WTC11 (cell line): ENCODE measurements around the gene SFT2D1. TPM values are rescaled to one million over a fixed set of nuclear protein-coding genes. Genes with fewer than 3 reads are reported as not detected.
A peak's percentile ranks its signal among the peaks of the same experiment; 100 is the strongest.

Source experiments
- ATAC-seq: fragments of 200-7000 bp; cut with Tn5 transposase; 2 replicates; pipeline ENCODE4 v1.10.0; 2021; ENCODE audit warnings: mild to moderate bottlenecking, moderate library complexity
- CTCF ChIA-PET: fragments of 300-600 bp; sonication (Branson Sonifier 250); formaldehyde crosslinking; loops from one replicate; lab custom pipeline; 2021; ENCODE audit warnings: antibody characterized with exemption; lab: Charles Lee
- POLR2A ChIA-PET: fragments of 350-600 bp; sonication (Branson Sonifier 250); formaldehyde crosslinking; loops from one replicate; lab custom pipeline; 2021; ENCODE audit warnings: antibody characterized with exemption; lab: Charles Lee
- DNase-seq: peaks from one replicate; pipeline ENCODE4 v3.0.0; 2021; ENCODE audit warnings: low spot score
- H3K27ac Mint-ChIP-seq: 2 replicates; pipeline ENCODE4 v1.8.0; 2021; ENCODE audit warnings: mixed read lengths
- H3K27me3 Mint-ChIP-seq: 2 replicates; pipeline ENCODE4 v1.8.0; 2021; ENCODE audit warnings: low read depth, mild to moderate bottlenecking, moderate library complexity, mixed read lengths
- H3K36me3 Mint-ChIP-seq: 2 replicates; pipeline ENCODE4 v1.8.0; 2021; ENCODE audit warnings: mixed read lengths
- H3K4me1 Mint-ChIP-seq: 2 replicates; pipeline ENCODE4 v1.8.0; 2022; ENCODE audit warnings: mixed read lengths
- H3K4me3 Mint-ChIP-seq: 2 replicates; pipeline ENCODE4 v1.8.0; 2021; ENCODE audit warnings: mild to moderate bottlenecking, moderate library complexity, mixed read lengths
- H3K9me3 Mint-ChIP-seq: 2 replicates; pipeline ENCODE4 v1.8.0; 2021; ENCODE audit warnings: mixed read lengths
- ARID4B ChIP-seq: sonication (generic); formaldehyde crosslinking; IDR thresholded peaks from 2 replicates; pipeline ENCODE4 v1.8.0; 2023; ENCODE audit warnings: missing genetic modification reagents, mild to moderate bottlenecking, borderline replicate concordance
- ATF6 ChIP-seq: sonication (generic); formaldehyde crosslinking; IDR thresholded peaks from 2 replicates; pipeline ENCODE4 v1.8.1; 2023; ENCODE audit warnings: mild to moderate bottlenecking, missing genetic modification reagents
- E2F5 ChIP-seq: sonication (generic); formaldehyde crosslinking; IDR thresholded peaks from 2 replicates; pipeline ENCODE4 v1.8.1; 2022; ENCODE audit warnings: mild to moderate bottlenecking, moderate library complexity, missing genetic modification reagents
- ELF4 ChIP-seq: sonication (generic); formaldehyde crosslinking; IDR thresholded peaks from 2 replicates; pipeline ENCODE4 v1.8.1; 2022; ENCODE audit warnings: low read depth, mild to moderate bottlenecking, moderate library complexity, missing genetic modification reagents
- FOXP1 ChIP-seq: sonication (generic); formaldehyde crosslinking; IDR thresholded peaks from 2 replicates; pipeline ENCODE4 v1.8.0; 2022; ENCODE audit warnings: missing genetic modification reagents, mild to moderate bottlenecking, moderate library complexity, borderline replicate concordance
- GRHL2 ChIP-seq: fragments of 250-450 bp; sonication (Bioruptor Pico); IDR thresholded peaks from 2 replicates; pipeline ENCODE4 v1.8.0; 2022; ENCODE audit warnings: mild to moderate bottlenecking, moderate library complexity; ENCODE audit not compliant: insufficient replicate concordance, severe bottlenecking
- HMGA2 ChIP-seq: fragments of 250-450 bp; sonication (Bioruptor Pico); IDR thresholded peaks from 2 replicates; pipeline ENCODE4 v1.4.0; 2021; ENCODE audit warnings: mild to moderate bottlenecking, moderate library complexity
- JAZF1 ChIP-seq: fragments of 250-450 bp; sonication (Bioruptor Pico); IDR thresholded peaks from 2 replicates; pipeline ENCODE4 v1.9.0; 2021; ENCODE audit warnings: moderate library complexity, mild to moderate bottlenecking, inconsistent platforms
- KAT7 ChIP-seq: sonication (generic); formaldehyde crosslinking; IDR thresholded peaks from 2 replicates; pipeline ENCODE4 v1.8.1; 2023; ENCODE audit warnings: missing genetic modification reagents, mild to moderate bottlenecking, borderline replicate concordance
- MAX ChIP-seq: sonication (generic); formaldehyde crosslinking; IDR thresholded peaks from 2 replicates; pipeline ENCODE4 v1.8.0; 2022; ENCODE audit warnings: mild to moderate bottlenecking, missing genetic modification reagents
- MXD4 ChIP-seq: fragments of 250-450 bp; sonication (Bioruptor Pico); IDR thresholded peaks from 2 replicates; pipeline ENCODE4 v1.8.0; 2021; ENCODE audit warnings: mild to moderate bottlenecking, moderate library complexity, borderline replicate concordance
- NFE2L1 ChIP-seq: sonication (generic); formaldehyde crosslinking; IDR thresholded peaks from 2 replicates; pipeline ENCODE4 v1.8.1; 2023; ENCODE audit warnings: missing genetic modification reagents
- PRRX2 ChIP-seq: fragments of 250-450 bp; sonication (Bioruptor Pico); IDR thresholded peaks from 2 replicates; pipeline ENCODE4 v1.8.0; 2021; ENCODE audit warnings: mild to moderate bottlenecking
- SMAD4 ChIP-seq: sonication (generic); formaldehyde crosslinking; IDR thresholded peaks from 2 replicates; pipeline ENCODE4 v1.8.0; 2022; ENCODE audit warnings: mild to moderate bottlenecking, missing genetic modification reagents
- SOX15 ChIP-seq: fragments of 250-450 bp; sonication (Bioruptor Pico); IDR thresholded peaks from 2 replicates; pipeline ENCODE4 v1.9.0; 2021; ENCODE audit warnings: mild to moderate bottlenecking
- ZNF138 ChIP-seq: sonication (generic); formaldehyde crosslinking; conservative IDR thresholded peaks from 2 replicates; pipeline ENCODE4 v1.8.1; 2022; ENCODE audit warnings: mild to moderate bottlenecking, moderate library complexity, missing genetic modification reagents
- ZNF423 ChIP-seq: fragments of 250-450 bp; sonication (Bioruptor Pico); IDR thresholded peaks from 2 replicates; pipeline ENCODE4 v2.1.2; 2022; ENCODE audit warnings: mild to moderate bottlenecking, moderate library complexity
- total RNA-seq: library from RNA; stranded (reverse); gene quantifications from 3 replicates; pipeline ENCODE4 v1.2.3, GENCODE V29; 2021
- TF ChIP-seq, protein P1 (sequence below): sonication (generic); formaldehyde crosslinking; IDR thresholded peaks from 2 replicates; pipeline ENCODE4 v1.8.0; 2022; ENCODE audit warnings: mild to moderate bottlenecking, missing genetic modification reagents
- TF ChIP-seq, protein P2 (sequence below): sonication (generic); formaldehyde crosslinking; IDR thresholded peaks from 2 replicates; pipeline ENCODE4 v1.8.1; 2023; ENCODE audit warnings: mild to moderate bottlenecking, moderate library complexity, missing genetic modification reagents

Gene SFT2D1
- total RNA-seq, 1 experiment from 2014 or later: 53.1 TPM

GRCh38 chr6:166330612-166331011 lies 11.7 kb downstream of the SFT2D1 start (continued):
- no peak for TF ChIP-seq ARID4B (CRISPR knock-in tag)
- TF ChIP-seq SOX15 (CRISPR knock-in tag): no peak
- TF ChIP-seq, protein P1, sequence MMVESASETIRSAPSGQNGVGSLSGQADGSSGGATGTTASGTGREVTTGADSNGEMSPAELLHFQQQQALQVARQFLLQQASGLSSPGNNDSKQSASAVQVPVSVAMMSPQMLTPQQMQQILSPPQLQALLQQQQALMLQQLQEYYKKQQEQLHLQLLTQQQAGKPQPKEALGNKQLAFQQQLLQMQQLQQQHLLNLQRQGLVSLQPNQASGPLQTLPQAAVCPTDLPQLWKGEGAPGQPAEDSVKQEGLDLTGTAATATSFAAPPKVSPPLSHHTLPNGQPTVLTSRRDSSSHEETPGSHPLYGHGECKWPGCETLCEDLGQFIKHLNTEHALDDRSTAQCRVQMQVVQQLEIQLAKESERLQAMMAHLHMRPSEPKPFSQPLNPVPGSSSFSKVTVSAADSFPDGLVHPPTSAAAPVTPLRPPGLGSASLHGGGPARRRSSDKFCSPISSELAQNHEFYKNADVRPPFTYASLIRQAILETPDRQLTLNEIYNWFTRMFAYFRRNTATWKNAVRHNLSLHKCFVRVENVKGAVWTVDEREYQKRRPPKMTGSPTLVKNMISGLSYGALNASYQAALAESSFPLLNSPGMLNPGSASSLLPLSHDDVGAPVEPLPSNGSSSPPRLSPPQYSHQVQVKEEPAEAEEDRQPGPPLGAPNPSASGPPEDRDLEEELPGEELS: peak; percentile 56; the same call in 1 of the 2 replicates

- ATAC-seq (peak; percentile 78), DNase-seq (no peak)
- CTCF ChIA-PET: interaction anchor here (1.1 to 1.2 kb wide), 2 partner anchors 12 to 56 kb away, joined by 4 to 6 read pairs; no protein-coding TSS in a partner anchor
- peaks cover 31% of the 10 kb centered on the region for H3K36me3 Mint-ChIP-seq
- TF ChIP-seq, protein P2, sequence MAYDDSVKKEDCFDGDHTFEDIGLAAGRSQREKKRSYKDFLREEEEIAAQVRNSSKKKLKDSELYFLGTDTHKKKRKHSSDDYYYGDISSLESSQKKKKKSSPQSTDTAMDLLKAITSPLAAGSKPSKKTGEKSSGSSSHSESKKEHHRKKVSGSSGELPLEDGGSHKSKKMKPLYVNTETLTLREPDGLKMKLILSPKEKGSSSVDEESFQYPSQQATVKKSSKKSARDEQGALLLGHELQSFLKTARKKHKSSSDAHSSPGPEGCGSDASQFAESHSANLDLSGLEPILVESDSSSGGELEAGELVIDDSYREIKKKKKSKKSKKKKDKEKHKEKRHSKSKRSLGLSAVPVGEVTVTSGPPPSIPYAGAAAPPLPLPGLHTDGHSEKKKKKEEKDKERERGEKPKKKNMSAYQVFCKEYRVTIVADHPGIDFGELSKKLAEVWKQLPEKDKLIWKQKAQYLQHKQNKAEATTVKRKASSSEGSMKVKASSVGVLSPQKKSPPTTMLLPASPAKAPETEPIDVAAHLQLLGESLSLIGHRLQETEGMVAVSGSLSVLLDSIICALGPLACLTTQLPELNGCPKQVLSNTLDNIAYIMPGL (CRISPR knock-in tag): no peak
- TF ChIP-seq HMGA2 (CRISPR knock-in tag) (no peak), NFE2L1 (CRISPR knock-in tag) (no peak), MAX (CRISPR knock-in tag) (no peak), ELF4 (CRISPR knock-in tag) (no peak), MXD4 (CRISPR knock-in tag) (no peak), SMAD4 (CRISPR knock-in tag) (no peak), JAZF1 (CRISPR knock-in tag) (no peak), ATF6 (CRISPR knock-in tag) (no peak), ZNF423 (CRISPR knock-in tag) (no peak), FOXP1 (CRISPR knock-in tag) (no peak), ZNF138 (CRISPR knock-in tag) (no peak), GRHL2 (CRISPR knock-in tag) (no peak), E2F5 (CRISPR knock-in tag) (no peak), PRRX2 (no peak), KAT7 (CRISPR knock-in tag) (no peak)
- no peak overlapping the region for H3K4me3 Mint-ChIP-seq
- POLR2A ChIA-PET: no interaction called here
- no peaks in the 10 kb centered on the region for H3K9me3 Mint-ChIP-seq
- no peaks in the 10 kb centered on the region for H3K27me3 Mint-ChIP-seq
- H3K4me1 Mint-ChIP-seq: peaks cover 41% of the 10 kb centered on the region
- peak overlapping the region; percentile 80 for H3K27ac Mint-ChIP-seq
Observed at GRCh38 chr6:166325383-166326042, 16.8 kb downstream of the SFT2D1 start.
